Ectodermal cell (in vitro differentiated cells): ENCODE results near the gene LRCH1.

Source experiments
- H3K27ac ChIP-seq: 2 replicates; pipeline ENCODE4 v1.7.0; 2013; ENCODE audit warnings: mild to moderate bottlenecking, low read depth, low read length; ENCODE audit not compliant: insufficient read depth, poor library complexity, severe bottlenecking
- H3K27me3 ChIP-seq: 2 replicates; pipeline ENCODE4 v1.7.0; 2013; ENCODE audit warnings: mild to moderate bottlenecking, low read length; ENCODE audit not compliant: insufficient read depth, control insufficient read depth, poor library complexity, severe bottlenecking
- H3K36me3 ChIP-seq: one replicate; pipeline ENCODE4 v1.7.0; 2013; ENCODE audit warnings: low read length; ENCODE audit not compliant: control insufficient read depth, insufficient read depth
- H3K4me1 ChIP-seq: one replicate; pipeline ENCODE4 v1.7.0; 2013; ENCODE audit warnings: low read length; ENCODE audit not compliant: control insufficient read depth, insufficient read depth
- H3K4me3 ChIP-seq: 2 replicates; pipeline ENCODE4 v1.7.0; 2013; ENCODE audit warnings: low read depth, low read length, control low read depth; ENCODE audit not compliant: insufficient read depth
- H3K9me3 ChIP-seq: 2 replicates; pipeline ENCODE4 v1.7.0; 2013; ENCODE audit warnings: mild to moderate bottlenecking, low read length, moderate library complexity; ENCODE audit not compliant: control insufficient read depth
- WGBS, 2 experiments: methylation state at CpG; one replicate each; pipeline ENCODE4 v1.1.7; 2013; ENCODE audit warnings: missing lambda C conversion rate in 2 of 2; 5-methylcytosine and 5-hydroxymethylcytosine counted together

Gene LRCH1

DNA sequence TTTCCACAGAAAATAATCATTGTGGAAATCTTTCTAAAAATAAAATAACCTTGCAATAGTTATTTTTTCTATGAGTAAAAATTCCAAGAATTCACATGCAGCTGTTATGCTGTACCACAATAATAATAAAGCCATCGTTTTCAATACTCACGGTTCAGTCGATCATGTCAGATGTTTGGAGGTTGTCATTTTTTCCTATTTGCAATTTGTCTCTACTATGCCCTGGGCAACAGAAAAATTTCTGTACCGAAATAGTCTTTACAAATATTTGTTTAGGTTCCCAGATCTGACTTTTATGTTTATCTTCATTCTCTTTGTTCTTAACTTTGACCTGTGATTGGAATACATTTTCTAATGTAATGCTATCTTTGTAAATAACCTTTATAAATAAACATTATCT lies 164.3 kb downstream of the LRCH1 start:
- WGBS, 2 experiments, result 92 to 95% methylated on average over 4 of the region's 4 CpGs
- no peak overlapping the region for H3K4me3 ChIP-seq
- no peaks in the 10 kb centered on the region for H3K4me1 ChIP-seq
- H3K27me3 ChIP-seq, result no peaks in the 10 kb centered on the region
- H3K9me3 ChIP-seq, result no peaks in the 10 kb centered on the region
- H3K36me3 ChIP-seq, result no peaks in the 10 kb centered on the region
- no peak overlapping the region for H3K27ac ChIP-seq

DNA sequence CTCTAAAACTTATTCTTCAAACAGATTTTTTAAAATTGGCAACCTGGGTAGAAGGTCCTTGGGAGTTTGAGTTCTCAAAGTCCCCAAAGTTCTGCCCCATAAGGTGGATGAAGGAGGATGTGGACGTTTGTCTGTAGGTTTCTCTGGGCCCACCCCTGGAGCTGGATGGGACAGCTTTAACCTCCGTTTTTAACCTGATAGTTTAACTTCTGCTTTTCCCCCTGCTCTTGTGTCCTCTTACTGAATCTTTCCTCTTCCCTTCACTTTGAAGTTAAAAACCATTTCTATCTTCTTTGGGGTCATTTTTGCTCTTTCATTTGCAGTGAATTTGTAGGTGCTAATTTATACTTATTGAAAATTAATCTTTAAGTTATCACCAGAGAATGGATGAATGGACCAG lies 164.9 kb downstream of the LRCH1 start:
- Histone ChIP-seq H3K36me3 (no peaks in the 10 kb centered on the region), H3K27ac (no peak overlapping the region), H3K4me1 (no peaks in the 10 kb centered on the region), H3K4me3 (no peak overlapping the region), H3K27me3 (no peaks in the 10 kb centered on the region), H3K9me3 (no peaks in the 10 kb centered on the region)
- WGBS, 2 experiments, result 64 to 82% methylated on average over 2 of the region's 2 CpGs

DNA sequence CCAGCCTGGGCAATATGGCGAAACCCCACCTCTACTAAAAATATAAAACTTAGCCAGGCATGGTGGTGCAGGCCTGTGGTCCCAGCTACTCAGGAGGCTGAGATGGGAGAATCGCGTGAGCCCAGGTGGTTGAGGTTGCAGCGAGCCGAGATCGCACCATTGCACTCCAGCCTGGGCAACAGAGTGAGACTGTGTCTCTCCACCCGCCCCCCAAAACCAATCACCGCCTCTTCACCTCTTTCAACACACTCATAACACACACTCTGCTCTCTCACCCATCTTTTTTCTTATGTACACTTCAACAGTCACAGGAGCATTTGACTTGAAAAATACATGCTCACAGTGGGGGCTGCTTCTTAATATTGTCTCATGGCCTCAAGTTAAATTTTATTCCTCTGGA lies 167.2 kb downstream of the LRCH1 start:
- Histone ChIP-seq H3K36me3 (no peaks in the 10 kb centered on the region), H3K27ac (no peak overlapping the region), H3K4me3 (no peak overlapping the region), H3K27me3 (no peaks in the 10 kb centered on the region), H3K9me3 (no peaks in the 10 kb centered on the region), H3K4me1 (no peaks in the 10 kb centered on the region)
- 95% methylated on average over 8 of the region's 8 CpGs for WGBS, 2 experiments

DNA sequence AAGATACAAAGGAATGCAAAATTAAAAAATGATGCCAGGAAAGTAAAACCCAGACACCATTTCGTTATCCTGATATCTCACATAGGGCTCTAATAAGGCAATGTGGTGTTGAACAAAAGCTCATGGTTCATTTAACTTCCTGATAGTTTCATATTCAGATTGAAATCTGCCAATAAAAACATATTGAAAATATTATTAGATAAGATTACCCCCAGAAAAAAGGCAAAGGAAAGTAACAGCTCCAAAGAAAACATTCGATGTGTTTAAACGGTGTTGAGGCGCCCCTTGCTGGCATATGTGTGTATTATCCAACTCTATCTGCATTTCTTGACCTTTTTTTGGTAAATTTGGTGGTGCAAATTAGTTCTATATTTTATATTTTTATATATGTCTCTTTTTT lies 168.1 kb downstream of the LRCH1 start:
- Histone ChIP-seq H3K27ac (no peak overlapping the region), H3K4me3 (no peak overlapping the region), H3K4me1 (no peaks in the 10 kb centered on the region), H3K36me3 (no peaks in the 10 kb centered on the region), H3K9me3 (no peaks in the 10 kb centered on the region), H3K27me3 (no peaks in the 10 kb centered on the region)
- 35 to 100% methylated on average over 1 to 4 of the region's 4 CpGs for WGBS, 2 experiments

DNA sequence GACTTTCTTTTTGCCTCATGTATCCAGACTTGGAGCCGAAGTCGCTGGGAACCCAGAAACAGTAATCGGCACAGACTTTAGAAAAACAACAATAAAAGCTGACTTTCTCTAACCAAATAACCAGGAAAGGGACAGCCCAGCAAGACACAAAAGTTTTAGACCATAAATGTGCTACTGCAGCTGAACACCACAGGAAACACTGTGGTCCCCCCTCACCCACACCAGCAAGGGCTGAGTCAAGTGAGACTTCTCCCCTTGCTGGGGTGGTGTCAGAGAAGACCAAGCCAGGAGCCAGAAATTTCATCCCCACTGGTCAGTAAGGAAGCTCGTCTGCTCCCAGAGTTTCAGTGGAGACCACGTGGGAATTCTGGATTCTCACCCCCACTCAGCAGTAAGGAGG lies 173.4 kb downstream of the LRCH1 start:
- no peak overlapping the region for H3K4me3 ChIP-seq
- H3K27ac ChIP-seq, result no peak overlapping the region

DNA sequence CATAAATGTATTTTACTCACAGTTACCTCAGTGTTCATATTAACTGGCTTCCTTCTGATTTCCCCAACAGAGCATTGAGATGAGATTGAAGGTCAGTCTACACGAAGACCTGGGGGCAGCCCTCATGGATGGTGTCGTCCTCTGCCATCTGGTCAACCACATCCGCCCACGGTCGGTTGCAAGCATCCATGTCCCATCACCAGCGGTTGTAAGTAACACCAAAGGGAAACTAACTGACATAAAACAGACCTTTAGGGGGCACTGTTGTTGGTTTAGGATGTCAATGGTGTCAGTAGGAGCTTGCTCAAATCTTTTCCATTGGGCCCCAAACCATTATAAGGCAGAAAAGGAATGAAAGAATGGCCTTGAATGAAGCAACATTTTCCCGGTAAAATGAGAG lies 175.8 kb downstream of the LRCH1 start:
- Histone ChIP-seq H3K27ac (no peak overlapping the region), H3K4me3 (no peak overlapping the region), H3K36me3 (no peaks in the 10 kb centered on the region), H3K27me3 (no peaks in the 10 kb centered on the region), H3K9me3 (no peaks in the 10 kb centered on the region), H3K4me1 (no peaks in the 10 kb centered on the region)
- WGBS, 2 experiments, result 95 to 97% methylated on average over 6 of the region's 7 CpGs

More for the DNA sequence above, 173.4 kb downstream of the LRCH1 start:
- Histone ChIP-seq H3K4me1 (no peaks in the 10 kb centered on the region), H3K27me3 (no peaks in the 10 kb centered on the region), H3K36me3 (no peaks in the 10 kb centered on the region), H3K9me3 (no peaks in the 10 kb centered on the region)
- 89 to 92% methylated on average over 5 of the region's 5 CpGs for WGBS, 2 experiments

DNA sequence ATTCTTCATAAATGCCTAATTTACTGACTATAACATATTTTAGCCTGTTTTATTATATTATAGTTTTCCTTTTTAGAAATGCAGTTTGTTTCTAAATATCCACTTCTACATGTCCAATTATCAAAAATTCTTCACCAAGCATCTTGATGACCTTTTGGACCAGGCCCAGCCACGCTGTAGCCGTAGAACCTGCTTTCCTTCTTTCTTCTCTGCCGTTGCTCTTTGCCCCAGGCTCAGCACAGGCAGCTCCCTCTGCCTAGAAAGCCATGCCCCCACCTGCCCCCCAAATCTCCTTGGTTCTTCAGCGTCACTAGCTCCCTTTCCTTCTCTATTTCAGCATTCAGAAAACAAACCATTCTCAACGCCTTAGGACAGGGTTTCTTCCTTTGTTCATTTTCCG lies 178.6 kb downstream of the LRCH1 start:
- 93 to 95% methylated on average over 6 of the region's 6 CpGs for WGBS, 2 experiments
- Histone ChIP-seq H3K27me3 (no peaks in the 10 kb centered on the region), H3K4me3 (no peak overlapping the region), H3K9me3 (no peaks in the 10 kb centered on the region), H3K36me3 (no peaks in the 10 kb centered on the region), H3K27ac (no peak overlapping the region), H3K4me1 (no peaks in the 10 kb centered on the region)

DNA sequence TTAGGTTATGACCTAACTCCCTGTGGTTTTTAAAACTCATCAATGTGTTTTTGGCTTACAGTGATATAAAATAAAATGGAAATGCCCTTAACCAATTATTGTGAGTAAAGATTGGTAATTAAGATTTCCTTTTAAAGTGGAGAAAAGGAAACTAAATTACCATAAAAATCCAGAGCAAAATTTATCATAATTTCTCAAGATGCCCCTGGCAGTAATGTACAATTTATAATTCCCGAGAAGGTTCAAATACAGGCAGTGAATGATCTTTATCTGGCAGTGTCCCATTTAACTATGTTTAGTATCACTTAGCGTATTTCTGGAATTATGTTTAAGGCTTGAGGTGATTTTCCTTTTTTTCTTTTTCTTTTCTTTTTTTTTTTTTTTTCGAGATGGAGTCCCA lies 182.5 kb downstream of the LRCH1 start:
- H3K36me3 ChIP-seq, result no peaks in the 10 kb centered on the region
- no peaks in the 10 kb centered on the region for H3K4me1 ChIP-seq
- H3K4me3 ChIP-seq, result no peak overlapping the region
- H3K27me3 ChIP-seq, result no peaks in the 10 kb centered on the region
- H3K27ac ChIP-seq, result no peak overlapping the region
- 93 to 100% methylated on average over 3 of the region's 3 CpGs for WGBS, 2 experiments
- H3K9me3 ChIP-seq, result no peaks in the 10 kb centered on the region

DNA sequence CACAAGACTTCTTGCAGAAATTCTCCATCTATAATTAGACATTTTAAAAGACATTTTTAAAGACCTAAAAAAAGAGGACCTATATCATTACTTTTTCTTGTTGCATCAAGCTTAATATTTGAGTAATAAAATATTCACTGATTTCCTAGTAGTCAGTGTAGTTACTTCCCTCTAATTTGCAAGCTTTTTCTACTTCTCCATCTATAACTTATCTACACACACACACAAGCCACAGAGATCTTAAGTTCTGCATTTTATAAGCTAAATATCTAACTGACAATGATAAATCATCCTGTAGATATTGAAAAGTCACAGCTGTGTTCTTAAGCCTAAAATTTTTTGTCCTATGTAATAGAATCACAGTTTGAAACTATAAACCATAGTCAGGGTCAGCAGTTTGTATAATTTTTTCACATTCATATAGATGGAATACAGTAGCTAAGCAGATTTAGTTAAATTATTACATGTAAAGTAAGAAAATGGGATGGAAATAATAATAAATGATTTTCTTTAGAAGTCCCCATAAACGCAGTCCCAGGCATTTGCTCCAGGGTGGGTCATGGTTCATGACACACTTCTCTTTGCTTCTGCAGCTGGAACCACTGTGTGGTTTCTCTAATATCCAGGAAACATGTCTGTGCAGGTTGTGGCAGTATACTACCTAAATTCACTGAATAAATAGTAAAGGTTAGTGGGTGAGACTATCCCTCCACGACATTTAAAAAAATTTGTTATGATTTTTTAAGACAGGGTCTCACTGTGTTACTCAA lies 183.8 kb downstream of the LRCH1 start:
- WGBS, 2 experiments, result 95 to 97% methylated on average over 2 of the region's 2 CpGs
- no peaks in the 10 kb centered on the region for H3K36me3 ChIP-seq
- H3K4me3 ChIP-seq, result no peak overlapping the region

DNA sequence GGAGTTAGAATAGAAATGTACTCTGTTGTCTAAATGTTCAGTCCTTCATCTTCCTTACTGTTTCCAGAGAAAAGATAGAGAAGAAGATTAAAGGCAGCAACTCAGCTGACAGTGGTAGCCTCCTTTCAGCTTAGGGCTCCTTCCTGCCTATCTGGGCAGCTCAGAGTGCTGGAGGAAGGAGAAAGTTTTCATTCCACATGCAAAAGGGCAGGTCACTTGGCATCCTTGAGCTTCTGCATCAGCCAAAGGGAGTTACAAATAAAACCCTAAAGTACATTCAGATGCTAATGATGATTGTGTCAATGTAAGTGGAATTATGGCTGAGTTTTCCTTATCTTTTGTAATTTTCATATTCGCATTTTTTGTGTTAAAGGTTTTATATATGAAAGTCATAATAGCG lies 185.1 kb downstream of the LRCH1 start:
- Histone ChIP-seq H3K27me3 (no peaks in the 10 kb centered on the region), H3K27ac (no peak overlapping the region), H3K4me1 (no peaks in the 10 kb centered on the region), H3K36me3 (no peaks in the 10 kb centered on the region), H3K9me3 (no peaks in the 10 kb centered on the region), H3K4me3 (no peak overlapping the region)
- WGBS, 2 experiments, result 100% methylated on average over 1 to 2 of the region's 2 CpGs

More for the DNA sequence above, 183.8 kb downstream of the LRCH1 start:
- H3K4me1 ChIP-seq, result no peaks in the 10 kb centered on the region
- H3K9me3 ChIP-seq, result no peaks in the 10 kb centered on the region
- H3K27ac ChIP-seq, result no peak overlapping the region
- no peaks in the 10 kb centered on the region for H3K27me3 ChIP-seq
